AG08396 (cell line): Measurements from ENCODE around the gene SDF4.
"Not testable (repeated sequence)": the region's sequence is repeated elsewhere in the genome, so short reads cannot be mapped to it uniquely, and the experiment has no call there.

Experiments
- DNase-seq: peaks from one replicate; pipeline ENCODE4 v3.0.0; 2012; ENCODE audit warnings: low spot score, mixed read lengths

The SDF4 gene

DNA sequence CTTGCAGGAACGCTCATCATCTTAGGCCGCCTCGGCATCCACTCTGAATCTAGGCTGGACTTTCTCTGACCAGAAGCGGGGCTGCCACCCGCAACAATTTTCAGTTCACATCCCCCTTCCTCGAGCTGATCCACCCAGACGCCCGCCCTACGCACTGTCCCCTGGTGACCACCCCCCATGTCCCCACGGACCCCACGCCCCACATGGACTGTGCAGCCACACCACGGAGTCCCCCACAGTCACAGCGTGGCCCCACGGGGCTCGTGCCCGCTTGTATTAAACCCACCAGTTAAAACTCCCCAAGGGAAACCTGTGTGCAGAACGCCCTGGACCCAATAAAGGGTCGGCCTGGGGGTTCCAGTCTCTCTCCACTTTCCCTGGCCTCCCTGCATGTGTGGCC, 27.7 kb upstream of the SDF4 start:
- DNase-seq: no peak

DNA sequence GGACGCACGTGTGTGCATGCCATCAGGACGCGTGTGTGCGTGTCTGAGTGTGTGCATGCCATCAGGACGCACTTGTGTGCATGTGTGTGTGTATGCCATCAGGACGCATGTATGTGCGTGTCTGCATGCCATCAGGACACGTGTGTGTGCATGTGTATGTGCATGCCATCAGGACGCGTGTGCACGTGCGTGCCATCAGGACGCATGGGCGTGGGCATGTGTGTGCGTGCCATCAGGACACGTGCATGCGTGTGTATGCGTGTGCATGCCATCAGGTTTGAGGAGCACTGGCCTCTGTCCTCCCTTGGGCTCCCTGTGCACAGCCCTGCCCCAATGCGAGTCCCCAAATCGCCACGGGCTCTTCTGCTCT, 27.3 kb upstream of the SDF4 start:
- no peak for DNase-seq

DNA sequence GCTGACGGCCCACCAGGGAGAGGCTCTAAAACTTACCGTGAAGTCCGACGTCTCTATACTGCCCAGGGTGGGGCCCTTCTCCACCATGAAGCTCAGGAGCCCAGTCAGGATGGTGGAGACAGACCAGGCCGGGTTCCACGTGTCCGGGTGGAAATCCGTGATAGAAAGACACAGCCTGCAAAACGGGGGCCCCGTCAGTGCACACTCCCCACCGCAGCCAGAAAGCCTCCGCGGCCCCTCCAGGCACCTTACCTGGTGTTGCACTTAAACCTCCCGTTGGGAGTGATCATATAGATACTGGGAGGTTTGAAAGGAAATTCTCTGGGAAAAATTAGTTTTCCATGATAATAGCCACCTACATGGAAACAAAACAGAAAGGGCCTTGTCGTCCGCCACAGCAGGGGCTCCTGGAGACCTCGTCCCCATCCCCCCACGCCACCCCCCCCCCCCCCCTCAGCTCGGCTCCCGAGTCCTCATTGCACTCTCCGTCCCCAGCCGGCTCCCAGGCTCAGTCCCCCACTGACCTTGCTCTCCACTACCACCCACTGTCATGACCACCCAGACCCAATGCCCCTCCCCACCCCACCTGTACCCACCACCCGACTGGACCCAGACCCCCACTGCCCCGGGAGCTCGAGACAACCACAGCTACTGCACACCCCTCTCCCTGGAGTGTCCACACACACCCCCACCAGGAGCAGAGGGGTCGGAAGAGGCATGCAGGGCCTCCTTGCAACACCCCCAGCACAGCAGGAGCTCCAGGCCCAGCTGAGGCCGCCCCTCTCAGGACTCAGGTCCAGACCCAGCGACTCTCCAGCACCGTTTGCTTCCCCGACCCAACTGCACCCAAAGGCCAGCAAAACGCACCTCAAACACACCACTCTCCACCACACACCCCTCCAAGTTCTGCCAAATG, 25.4 kb upstream of the SDF4 start:
- no peak for DNase-seq

DNA sequence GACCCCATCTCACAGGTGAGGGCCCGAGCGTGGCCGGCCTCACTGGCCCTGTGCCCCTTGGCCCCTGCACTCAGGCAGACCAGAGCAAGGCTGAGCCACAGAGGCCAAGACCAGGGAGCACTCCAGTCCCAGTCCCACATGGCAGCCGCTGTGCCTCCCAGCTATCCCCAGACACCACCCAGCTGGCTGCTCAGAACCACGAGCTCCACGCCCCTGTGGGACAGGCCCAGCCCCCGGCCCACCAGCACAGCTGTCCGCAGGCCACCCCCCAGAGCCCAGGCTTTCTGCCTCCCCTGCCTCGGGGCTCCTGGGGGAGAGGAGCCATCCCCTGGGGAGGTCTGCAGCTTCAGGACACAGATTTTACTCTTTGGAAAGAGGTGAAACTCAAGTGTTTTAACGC, 23.8 kb upstream of the SDF4 start:
- no peak for DNase-seq

DNA sequence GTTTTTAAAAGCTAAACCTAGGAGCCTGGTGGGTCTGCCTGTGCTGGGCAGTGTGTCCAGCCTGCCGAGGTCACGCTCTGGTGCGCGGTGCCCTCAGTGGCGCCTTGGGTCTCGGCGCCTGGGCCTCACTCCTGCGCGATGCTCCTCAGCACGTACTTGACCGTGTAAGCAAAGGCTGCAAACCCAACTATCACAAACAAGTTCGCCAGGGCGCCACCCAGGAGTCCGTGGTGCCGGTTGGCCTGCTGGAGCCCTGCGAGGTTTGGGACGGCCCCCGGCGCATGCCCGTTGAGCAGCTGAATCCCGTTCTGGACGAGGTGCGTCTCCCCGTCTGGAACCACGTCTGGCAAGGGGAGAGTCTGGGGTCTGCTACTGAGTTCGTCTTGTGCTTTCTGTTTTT, 23.3 kb upstream of the SDF4 start:
- DNase-seq: no peak

DNA sequence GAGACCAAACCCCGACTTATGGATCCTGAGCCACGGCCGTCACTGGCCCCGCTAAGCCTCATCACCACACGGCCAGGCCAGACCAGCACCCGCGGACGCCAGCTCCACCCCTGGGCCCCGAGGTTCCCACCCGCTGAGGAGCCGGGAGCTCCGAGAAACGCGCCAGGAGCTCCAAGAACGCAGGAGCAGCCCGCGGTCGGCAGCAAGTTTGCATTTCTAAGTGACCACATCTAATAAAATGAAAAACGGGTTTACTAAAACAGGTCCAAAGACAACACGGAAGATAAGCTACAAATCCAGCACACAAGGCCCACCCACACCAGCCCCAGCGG, 22.8 kb upstream of the SDF4 start:
- no peak for DNase-seq

DNA sequence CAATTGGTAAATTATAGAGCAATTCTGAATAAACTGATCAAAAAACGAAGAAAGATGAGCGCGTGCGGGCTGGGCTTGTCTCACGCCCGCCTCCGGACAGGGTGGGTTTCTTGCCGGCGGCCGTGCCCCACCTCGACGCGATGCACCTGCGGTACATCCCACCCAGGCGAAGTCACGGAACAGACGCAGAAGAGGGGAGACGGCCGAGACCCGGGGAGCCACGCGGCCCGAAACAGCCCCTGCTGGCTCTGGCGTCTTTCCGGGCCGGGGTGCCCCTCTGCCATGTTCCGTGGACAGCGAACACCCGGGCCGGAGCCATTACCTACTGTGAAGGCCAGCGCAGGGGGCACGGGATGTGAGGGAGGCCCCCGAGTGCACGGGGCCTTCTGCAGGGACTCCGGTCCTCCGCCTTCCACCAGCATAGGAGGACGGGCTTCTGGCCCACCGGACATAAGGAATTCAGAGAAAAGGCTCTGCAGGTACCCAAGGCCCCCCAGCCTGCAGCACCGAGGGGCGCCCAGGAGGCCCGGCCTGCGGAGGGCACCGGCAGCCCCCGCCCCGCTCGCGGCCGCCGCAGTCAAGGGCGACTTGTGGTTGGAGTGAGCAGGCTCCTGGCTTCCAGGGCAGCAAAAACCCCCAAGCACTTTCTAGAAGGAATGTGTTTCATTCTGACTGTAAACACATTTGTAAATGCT, 22.3 kb upstream of the SDF4 start:
- no peak for DNase-seq

DNA sequence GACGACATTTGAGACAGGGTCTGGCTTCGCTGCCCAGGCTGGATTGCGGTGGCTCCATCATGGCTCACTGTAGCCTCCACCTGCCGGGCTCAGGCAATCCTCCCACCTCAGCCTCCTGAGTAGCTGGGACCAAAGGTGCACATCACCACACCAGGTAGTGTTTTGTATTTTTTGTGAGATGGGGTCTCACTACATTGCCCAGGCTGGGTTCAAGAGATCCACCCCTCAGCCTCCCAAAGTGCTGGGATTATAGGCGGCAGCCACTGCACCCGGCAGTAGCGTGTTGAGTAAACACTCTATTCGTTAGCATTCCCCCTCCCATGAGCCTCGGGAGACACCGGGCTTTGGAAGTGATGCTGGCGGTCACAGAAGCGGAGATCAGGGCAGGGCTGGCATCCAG, 21.5 kb upstream of the SDF4 start:
- DNase-seq: no peak

DNA sequence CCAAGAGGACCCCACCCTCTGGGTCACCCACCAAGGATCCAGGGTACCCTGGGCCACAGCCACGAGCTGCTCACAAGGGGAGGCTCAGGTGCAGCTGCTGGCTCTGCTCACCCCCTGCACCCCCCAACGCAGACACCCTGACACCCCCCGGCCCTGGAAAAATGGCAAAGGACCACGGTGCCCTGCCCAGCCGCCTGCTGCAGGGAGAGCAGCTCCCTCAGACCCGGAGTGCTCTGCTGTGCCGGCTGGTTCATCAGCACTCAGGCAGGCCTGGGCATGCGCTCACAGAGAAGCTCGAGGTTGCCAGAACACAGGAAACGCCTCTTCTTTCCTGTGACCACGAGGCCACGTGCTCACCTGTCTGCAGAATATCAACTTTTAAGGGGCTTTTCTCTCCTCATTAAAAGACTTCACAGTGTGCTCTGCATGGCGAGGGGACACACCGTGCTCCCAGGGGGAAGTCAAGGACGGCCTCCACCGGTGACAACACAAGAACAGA, 19.0 kb upstream of the SDF4 start:
- no peak for DNase-seq

DNA sequence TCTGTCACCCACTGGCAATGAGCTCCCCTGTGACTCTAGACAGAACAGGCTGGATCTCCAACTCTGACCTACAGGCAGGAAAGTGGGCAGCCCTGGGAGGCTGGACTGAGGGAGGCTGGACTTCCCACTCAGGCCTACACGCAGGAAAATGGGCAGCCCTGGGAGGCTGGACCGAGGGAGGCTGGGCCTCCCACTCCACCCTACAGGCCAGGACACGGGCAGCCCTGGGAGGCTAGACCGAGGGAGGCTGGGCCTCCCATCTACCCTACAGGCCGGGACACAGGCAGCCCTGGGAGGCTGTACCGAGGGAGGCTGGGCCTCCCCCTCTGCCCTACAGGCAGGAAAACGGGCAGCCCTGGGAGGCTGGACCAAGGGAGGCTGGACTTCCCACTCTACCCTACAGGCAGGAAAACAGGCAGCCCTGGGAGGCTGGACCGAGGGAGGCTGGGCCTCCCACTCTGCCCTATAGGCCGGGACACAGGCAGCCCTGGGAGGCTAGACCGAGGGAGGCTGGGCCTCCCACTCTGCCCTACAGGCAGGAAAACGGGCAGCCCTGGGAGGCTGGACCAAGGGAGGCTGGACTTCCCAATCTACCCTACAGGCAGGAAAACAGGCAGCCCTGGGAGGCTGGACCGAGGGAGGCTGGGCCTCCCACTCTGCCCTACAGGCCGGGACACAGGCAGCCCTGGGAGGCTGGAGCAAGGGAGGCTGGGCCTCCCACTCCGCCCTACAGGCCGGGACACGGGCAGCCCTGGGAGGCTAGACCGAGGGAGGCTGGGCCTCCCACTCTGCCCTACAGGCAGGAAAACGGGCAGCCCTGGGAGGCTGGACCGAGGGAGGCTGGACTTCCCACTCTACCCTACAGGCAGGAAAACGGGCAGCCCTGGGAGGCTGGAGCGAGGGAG, 16.5 kb upstream of the SDF4 start:
- DNase-seq: not testable (repeated sequence)

DNA sequence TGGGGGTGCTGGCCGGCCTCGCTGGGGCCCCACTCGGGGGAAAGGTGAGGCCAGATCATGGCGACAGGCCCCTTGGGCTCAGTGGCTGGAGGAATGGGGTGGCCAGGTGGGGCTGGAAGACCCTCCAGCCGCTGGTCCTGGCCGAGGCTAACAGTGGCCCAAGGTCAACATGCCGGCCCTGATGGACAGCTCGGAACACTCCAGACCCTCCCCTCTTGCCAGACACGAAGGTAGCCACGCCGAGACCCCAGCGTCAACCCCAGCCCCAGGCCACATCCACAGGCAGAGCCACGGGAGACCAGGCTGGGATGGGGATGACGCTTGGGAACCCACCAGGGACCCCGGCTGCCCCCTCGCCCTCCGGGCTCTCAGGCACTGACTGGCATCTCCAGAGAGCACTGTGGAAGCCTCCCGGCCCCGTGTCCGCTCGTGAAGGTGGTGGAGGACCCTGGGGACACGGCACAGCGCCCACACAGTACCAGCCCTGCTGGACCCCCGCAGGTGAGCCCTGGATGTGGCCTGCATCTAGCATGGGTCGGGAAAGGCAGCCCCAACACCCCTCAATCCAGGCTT, 15.6 kb upstream of the SDF4 start:
- DNase-seq: no peak

DNA sequence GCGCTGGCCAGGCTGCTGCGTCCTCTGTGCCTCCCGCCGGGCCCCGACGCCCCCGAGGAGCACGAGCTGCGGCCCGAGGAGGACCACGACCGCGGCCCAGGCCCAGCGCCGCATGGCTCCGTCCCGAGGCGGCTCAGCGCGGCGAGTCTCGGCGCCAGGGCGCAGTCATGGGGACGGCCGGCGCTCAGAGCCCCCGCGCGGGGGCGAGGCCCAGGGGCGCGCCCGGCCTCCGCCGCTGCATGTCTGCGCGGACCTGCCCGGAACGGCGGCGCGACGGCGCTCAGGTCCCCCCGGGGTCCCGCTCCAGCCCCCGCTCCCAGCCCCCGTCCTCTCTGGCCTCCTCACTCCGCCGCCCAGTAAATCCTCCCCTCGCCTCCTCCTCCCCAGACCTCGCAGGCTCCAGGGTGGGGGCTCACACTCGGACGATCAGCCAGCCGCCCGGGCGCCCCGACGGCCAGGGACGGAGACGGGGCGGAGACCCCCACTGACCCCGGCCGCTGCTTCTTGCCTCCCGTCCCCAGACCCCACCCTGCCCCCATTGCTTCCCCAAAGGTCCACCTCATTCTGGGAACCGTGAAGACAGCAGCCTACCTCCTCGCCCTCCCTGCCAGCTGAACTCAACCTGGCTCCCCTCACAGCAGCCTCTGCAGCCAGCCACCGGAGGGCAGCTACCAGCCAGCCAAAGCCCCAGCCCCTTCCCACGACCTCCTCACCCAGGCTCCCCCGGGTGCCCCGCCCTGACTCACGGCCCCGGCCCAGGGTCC, 15.0 kb upstream of the SDF4 start, which contains the start of gene C1QTNF12:
C1QTNF12 (minus strand) TSS at position 146 of the 764 bp plus-strand sequence; CDS start at position 114, 32 bp downstream.
- DNase-seq: peak; percentile 45

DNA sequence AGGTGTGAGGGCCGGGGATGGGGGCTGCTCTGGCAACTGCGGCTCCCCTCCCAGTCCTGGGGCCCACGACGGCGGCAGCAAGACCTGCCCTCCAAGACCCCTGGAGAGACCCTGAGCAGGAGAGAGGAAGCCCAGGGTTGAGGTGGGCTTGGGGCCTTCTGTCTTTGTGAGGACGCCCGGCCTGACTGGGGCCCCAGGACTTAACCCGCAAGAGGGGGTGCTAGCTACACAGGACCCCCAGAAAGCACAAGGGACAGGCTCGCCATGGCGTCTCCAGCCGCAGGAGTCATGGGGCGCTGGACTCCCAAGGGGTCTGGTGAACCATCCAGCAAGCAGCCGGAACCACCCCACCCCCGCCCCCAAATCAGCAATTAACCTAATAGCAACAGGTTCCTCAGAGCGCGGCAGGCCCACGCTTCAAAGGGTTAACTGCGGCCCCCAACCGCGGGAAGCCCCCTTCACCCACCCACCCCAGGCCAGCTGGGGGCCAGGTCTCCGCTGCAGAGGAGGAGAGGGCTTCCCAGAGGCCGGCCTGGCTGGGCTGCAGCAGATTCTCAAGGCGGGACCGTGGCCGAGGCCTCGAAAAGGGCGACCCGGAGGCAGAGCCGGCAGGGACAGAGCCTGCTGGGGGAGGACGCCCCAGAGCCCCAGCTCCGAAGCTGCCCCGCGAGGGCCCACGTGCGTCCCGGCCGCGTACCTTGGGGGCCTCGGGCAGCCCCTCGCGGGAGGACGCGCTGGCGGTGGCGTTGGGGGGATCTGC, 14.2 kb upstream of the SDF4 start:
- DNase-seq: no peak

DNA sequence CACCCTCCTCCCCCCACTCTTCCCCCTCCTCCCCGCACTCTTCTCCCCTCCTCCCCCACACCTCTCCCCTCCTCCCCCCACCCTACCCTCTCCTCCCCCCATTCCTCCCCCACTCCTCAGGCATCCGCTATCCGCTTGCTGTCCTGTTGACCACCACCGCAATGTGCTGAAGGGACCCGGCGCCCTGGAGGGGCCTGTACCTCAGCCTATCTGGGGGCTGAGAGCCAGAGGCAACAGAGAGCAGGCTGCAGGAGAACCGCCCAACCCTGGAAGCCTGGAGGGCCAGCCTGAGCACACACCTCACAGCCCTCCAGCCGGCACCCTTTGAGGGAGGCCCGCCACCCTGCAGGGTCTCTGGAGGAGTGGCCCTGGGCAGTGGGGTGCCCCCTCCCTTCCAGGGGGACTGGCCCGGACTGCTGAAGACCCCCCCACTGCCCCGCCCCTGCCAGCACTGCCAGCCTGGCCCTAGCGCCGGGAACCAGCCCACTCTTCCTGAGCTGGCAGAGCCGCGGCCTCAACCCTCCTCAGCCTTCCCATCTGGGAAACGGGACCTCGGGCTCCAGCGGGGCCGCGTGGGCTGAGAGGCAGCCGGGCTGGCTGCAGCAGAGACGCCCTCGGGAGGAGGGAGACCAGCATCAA, 13.5 kb upstream of the SDF4 start:
- no peak for DNase-seq

DNA sequence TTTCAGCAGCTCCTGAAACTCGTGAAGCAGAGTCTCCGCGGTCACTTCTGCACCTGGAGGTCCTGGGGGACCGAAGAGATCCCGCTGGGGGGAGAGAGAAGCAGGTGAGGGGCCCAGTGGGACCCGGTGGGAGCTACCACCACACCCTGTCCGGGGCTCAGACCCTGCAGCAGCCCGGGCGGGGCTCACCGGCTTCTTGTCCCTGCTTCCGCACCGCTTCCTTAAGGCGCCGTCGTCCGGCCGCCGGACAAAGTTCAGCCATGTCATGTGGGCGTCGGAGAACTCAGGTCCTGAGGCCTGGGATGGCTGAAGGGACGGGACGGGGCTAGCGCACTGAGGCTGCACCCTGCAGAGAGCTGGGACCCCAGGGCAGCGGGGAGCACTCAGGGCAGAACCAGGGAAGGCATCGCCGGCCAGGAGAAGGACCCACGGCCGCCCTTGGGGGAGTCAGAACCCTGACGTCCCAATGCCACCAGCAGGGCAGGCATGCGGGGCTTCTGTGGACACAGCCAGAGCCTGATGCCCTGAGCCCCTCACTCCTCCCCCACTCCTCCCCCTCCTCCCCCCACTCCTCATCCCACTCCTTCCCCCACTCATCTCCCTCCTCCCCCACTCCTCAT, 12.5 kb upstream of the SDF4 start:
- no peak for DNase-seq

DNA sequence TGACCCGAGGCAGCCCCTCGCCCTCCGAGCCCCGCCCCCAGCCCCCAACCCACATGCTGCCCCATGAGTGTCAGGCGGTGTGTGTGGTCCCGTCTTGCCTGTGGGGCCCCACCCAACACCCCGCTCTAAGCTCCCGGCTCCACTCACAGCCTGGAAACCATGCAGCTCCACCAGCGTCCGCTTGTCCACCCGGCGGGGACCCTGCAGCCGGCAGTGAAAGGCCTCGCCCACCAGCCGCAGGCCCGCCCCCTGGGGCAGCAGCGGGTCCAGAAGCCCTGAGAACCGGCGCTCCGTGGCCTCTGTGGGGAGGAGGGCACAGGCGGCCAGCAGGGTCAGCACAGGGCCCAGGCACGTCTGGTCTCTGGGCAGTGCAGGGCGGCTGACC, 12.0 kb upstream of the SDF4 start:
- no peak for DNase-seq

DNA sequence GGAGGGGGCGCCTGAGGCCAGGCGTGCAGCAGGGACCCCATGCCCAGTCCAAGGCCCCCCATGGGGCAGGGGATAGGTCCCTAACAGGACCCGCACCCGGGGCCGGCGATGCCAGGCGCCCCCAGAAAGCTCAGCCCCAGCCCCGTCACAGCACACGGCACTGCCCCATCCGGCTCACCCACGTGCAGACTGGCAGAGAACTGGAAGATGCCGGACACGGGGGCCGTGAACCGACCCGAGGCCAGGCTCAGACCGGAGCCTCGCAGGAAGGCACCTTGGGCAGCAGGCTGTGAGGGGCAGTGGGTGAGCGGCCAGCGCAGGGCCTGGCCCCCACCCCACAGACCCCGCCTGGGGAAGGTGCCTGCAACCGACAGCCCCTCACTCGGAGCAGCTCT, 11.5 kb upstream of the SDF4 start:
- DNase-seq: no peak

DNA sequence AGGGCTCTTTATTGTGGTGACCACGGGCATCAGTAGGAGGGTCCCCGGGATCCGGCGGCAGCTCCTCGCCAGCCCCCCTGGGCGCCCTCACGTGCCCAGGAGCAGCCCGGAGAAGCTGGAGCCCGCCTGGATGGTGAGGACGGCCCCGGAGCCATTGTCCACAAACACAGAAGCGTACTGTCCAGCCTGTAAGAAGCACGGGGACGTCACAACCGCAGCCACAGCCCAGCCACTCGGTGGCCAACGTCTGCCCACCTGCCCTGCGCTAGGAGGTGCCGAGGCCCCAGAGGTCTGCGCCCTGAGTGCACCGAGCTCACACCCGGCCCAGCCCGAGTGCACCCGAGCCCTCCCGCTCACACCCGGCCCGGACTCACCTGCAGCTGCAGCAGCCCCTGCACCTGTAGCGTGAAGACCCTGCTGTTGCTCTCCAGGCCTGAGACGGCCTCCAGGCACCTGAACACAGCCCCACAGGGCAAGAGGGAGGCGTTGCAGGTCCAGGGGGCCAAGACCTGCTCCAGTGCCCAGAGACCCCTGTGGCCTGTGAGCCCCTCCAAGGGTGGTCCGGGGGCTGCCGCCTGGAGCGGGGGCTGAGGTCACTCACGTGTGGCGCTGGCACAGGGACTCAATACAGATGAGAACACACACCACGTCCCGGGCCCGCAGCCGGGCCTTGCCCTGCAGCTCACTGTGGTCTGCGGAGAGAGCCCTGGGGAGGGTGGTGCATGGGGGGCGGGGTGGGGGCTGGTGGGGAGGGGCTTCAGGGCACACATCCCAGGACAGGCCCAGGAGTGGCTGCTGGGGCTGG, 10.9 kb upstream of the SDF4 start:
- no peak for DNase-seq
